Left colon (tissue), 2 donors: ENCODE results near the gene COL1A2. TPM values are rescaled to one million over a fixed set of nuclear protein-coding genes. Genes with fewer than 3 reads are reported as not detected.

Experiments used
- ATAC-seq: fragments of 200-7000 bp; cut with Tn5 transposase; one replicate; pipeline ENCODE4 v1.9.1; 2020; ENCODE audit warnings: mild to moderate bottlenecking, moderate library complexity
- DNase-seq, 2 donors: peaks; one replicate each; pipeline ENCODE4 v3.0.0-alpha.2; 2020
- intact Hi-C, 2 donors: fragments of 100-400 bp; cut with DNase I in 1 of 2; cut with micrococcal nuclease in 1 of 2; formaldehyde crosslinking; loops; one replicate each; pipeline versions ENCODE4 v1.11.2 to v1.14.0; 2022; cut with DNase I, micrococcal nuclease
- total RNA-seq, 2 donors: library from RNA; stranded (reverse); fragmentation: NEBNext Ultra II Directional; extraction: Animal tissue kit (Norgen Biotek cat#: 25700); gene quantifications; one replicate each; pipeline ENCODE4 v1.2.1, GENCODE V29; 2021
- donor health status: DM: no; HTN: no; CAD: no.
- donor health status: DM: yes; HTN: yes; CAD: no.

COL1A2 gene
- total RNA-seq, 2 donors from 2014 or later: 28.1 to 103 TPM

DNA sequence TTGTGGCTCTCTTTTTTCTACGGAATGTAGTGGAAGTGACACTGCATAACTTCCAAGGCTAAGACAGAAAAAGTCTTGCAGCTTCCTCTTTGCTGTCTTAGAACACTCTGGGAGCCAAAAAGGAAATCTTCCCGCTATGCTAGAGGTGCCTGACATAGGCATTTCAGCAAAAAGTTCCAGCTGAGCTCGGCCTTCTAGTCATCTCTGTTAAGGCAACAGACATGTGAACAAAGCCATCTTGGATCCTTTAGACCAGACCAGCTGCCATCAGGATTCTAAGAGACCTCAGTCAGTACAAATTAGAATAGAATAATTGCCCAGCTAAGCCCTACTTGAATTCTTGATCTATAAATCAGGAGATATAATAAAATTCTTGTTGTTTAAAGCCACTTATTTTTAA lies 16.3 kb upstream of the COL1A2 start:
- intact Hi-C loops: no loop called here
- DNase-seq (no peak), ATAC-seq (no peak)

- intact Hi-C loops: no loop called here
- ATAC-seq (no peak), DNase-seq (no peak)
These were observed 14.4 kb upstream of the COL1A2 start for GRCh38 chr7:94380264-94380663.

DNA sequence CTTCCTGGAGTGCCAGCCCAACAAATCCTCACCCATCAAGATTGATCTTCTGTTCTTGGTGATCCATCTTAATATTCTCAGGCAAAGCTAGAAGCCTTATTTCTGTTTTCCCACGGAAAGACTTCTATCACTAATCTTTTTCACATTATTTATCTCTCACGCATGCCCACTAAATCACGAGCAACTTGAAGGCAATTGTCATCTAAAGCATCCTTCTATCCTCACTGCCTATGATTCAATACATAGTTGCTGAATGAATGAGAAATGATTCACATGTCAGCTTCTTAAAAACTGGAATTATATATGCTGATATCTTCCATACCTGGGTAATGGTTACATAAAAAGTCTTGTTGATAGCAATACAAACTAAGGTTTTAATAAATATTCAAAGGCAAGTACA lies 12.6 kb upstream of the COL1A2 start:
- intact Hi-C loops: no loop called here
- no peak for DNase-seq
- ATAC-seq: no peak

- ATAC-seq (no peak), DNase-seq (no peak)
- intact Hi-C loops: no loop called here
These were observed 11.9 kb upstream of the COL1A2 start for GRCh38 chr7:94382746-94383145.

GRCh38 chr7:94384315-94384714 lies 10.4 kb upstream of the COL1A2 start:
- intact Hi-C loops: no loop called here
- DNase-seq: no peak
- no peak for ATAC-seq

DNA sequence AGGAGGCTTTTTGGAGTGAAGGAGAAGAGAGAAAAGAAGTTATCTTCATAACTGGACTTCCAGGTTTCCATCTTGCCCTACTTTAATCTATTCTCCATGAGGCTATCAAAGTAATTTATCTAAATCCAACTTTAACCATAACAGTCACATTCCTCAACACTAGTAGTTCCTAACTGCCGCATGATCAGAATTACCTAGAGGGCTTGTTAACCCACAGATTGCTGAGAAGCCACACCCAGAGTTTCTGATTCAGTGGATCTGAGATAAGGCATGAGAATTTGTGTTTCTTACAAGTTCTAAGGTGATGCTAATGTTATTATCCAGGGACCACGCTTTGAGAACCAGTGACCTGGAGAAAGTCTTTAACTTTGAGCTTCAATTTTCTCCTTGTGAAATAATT lies 8.3 kb upstream of the COL1A2 start:
- intact Hi-C loops: no loop called here
- DNase-seq (no peak), ATAC-seq (no peak)

- DNase-seq (no peak), ATAC-seq (no peak)
These were observed 6.2 kb upstream of the COL1A2 start for GRCh38 chr7:94388540-94388939.

GRCh38 chr7:94389381-94389780 lies 5.3 kb upstream of the COL1A2 start:
- ATAC-seq: no peak
- intact Hi-C loops: no loop called here
- DNase-seq: no peak

More at GRCh38 chr7:94388540-94388939, 6.2 kb upstream of the COL1A2 start:
- intact Hi-C loops: no loop called here

GRCh38 chr7:94391726-94392392 lies 2.8 kb upstream of the COL1A2 start:
- intact Hi-C loops: no loop called here
- ATAC-seq (no peak), DNase-seq (no peak)

DNA sequence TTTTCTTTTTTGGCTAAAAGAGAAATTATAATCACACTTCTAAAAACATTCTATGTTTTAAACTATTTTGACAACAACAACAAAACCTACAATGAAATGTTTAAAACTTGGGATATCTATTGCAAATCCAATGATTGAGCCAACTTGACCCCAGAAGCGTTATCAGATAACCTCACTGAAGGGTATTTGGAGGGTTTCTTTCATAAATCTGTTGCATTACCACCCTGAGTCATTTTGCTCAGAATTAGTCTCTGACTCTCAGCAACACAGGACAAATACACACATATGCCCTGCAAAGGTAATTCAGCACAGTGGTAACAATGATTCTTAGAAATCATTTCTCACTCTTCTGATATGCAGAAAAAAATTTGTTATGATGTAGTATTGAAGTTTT lies 2.3 kb upstream of the COL1A2 start:
- no peak for ATAC-seq
- intact Hi-C loops: no loop called here

DNA sequence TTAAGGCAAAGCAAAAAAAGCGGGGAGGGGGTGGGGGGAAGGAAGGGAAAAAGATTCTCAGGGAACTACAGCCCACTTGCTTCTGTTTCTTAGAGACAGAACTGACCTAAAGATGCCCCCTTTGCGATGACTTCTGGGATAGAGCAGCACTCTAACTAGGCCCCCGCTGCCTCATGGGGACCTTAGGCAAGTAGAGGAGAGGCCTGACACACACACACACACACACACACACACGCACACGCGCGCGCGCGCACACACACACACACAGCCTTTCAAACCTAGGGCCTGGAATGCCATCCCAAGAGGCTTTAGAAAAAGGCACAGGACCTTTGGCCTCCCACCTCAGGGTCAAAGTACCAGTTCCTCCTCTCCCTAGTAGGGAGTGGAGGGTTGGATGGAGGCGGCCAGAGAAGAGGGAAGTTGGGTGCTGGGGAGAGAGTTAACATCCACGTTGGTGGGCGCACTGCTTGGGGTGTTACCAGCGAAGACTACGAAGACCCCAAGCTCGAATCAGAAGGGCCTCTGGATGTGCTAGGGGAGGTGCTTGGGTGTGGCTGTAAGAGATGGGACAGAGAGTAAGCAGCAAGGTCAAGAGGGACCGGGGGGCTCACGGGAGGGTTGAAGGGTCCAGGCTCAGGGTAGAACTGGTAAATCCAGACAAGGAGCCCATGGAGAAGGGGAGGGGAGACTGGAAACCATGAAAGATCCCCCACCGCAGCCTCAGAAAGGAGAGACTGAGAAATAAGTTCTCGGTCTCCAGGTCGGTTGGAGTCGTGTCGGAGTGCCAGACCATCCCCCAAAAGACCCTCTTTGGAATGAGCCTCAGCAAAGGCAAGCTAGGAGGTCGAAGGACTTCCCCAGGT lies 1.2 kb upstream of the COL1A2 start:
- intact Hi-C loops: no loop called here
- DNase-seq (peak in 1 of 2 donors; percentile 16), ATAC-seq (no peak)

More for the DNA sequence above, 2.3 kb upstream of the COL1A2 start:
- DNase-seq: no peak

- DNase-seq: peak in 1 of 2 donors; percentile 10
- intact Hi-C loops: no loop called here
- peak; percentile 19 for ATAC-seq
These were observed 622 bp upstream of the COL1A2 start for GRCh38 chr7:94394109-94394436.

GRCh38 chr7:94395141-94396036 lies 694 bp downstream of the COL1A2 start:
- DNase-seq (peak; percentile 12 to 35), ATAC-seq (peak; percentile 64)
- intact Hi-C loops: loop anchor here in 1 of 2 donors (2.0 kb wide), 1 partner anchor 107 kb away; no protein-coding TSS in a partner anchor

- intact Hi-C loops: loop anchor here in 1 of 2 donors (2.0 kb wide), 1 partner anchor 107 kb away; no protein-coding TSS in a partner anchor
- no peak for DNase-seq
- ATAC-seq: peak; percentile 24
These were observed 1.3 kb downstream of the COL1A2 start for GRCh38 chr7:94396037-94396431.

- no peak for DNase-seq
- no peak for ATAC-seq
- intact Hi-C loops: loop anchor here in 1 of 2 donors (2.0 kb wide), 1 partner anchor 108 kb away; no protein-coding TSS in a partner anchor
These were observed 1.9 kb downstream of the COL1A2 start for GRCh38 chr7:94396596-94396995.

DNA sequence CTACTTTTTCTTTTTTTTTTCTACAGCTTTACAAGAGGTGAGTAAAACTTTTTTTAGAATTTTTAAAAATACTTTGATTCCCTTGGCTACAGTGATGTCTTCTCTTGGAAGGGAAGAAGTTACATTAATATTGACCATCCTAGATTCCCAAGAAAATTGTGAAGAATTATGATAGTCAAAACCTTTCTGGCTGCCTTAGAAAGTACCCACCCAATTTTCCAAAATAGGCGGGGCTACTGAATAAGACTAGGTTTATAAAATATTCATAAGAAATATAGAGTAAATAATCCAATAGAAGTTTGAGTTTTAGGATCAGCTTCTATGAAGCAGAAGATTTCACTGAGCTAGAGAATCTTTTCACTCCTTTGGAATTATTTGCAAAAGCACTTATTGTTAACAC lies 3.0 kb downstream of the COL1A2 start:
- intact Hi-C loops: loop anchor here in 1 of 2 donors (2.0 kb wide), 1 partner anchor 109 kb away; no protein-coding TSS in a partner anchor
- DNase-seq (no peak), ATAC-seq (no peak)

- DNase-seq (no peak), ATAC-seq (no peak)
- intact Hi-C loops: no loop called here
These were observed 4.1 kb downstream of the COL1A2 start for GRCh38 chr7:94398841-94399240.

DNA sequence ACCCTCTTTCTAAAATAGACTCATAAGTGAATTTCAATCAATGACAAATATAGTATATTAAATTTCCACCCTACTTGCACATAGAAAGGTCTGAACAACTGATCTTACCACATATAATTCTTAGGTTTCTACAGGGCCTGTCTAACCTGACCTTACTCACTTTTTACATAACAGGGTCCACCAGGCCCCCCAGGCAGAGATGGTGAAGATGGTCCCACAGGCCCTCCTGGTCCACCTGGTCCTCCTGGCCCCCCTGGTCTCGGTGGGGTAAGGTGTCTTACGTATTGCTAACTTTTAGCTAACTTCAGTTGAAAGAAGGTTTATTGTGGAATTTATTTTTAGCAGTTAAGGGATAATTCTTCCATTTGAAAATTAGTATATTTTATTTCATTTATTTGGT lies 5.3 kb downstream of the COL1A2 start:
- intact Hi-C loops: no loop called here
- DNase-seq (no peak), ATAC-seq (no peak)
